Fibroblast of villous mesenchyme (primary cell): ENCODE data around the gene CEACAM8. TPM values are rescaled to one million over a fixed set of nuclear protein-coding genes. Genes with fewer than 3 reads are reported as not detected.

Source experiments
- DNase-seq: peaks from one replicate; pipeline ENCODE4 v3.0.0-alpha.2; 2010; ENCODE audit warnings: low read depth
- H3K4me3 ChIP-seq: 2 replicates; pipeline ENCODE4 v1.5.1; 2011; ENCODE audit warnings: low read depth, mild to moderate bottlenecking, low read length
- total RNA-seq: library from RNA; depleted of rRNA; stranded (reverse); fragments of >200 nt; gene quantifications from 2 replicates; pipeline ENCODE4 v1.2.3, GENCODE V29; 2012
- TF ChIP-seq, protein P1 (sequence below): IDR thresholded peaks from 2 replicates; pipeline ENCODE4 v1.5.1; 2012; ENCODE audit warnings: low read depth, mild to moderate bottlenecking, low read length; ENCODE audit not compliant: insufficient read depth

CEACAM8 gene
- total RNA-seq, 1 donor, result not detected

DNA sequence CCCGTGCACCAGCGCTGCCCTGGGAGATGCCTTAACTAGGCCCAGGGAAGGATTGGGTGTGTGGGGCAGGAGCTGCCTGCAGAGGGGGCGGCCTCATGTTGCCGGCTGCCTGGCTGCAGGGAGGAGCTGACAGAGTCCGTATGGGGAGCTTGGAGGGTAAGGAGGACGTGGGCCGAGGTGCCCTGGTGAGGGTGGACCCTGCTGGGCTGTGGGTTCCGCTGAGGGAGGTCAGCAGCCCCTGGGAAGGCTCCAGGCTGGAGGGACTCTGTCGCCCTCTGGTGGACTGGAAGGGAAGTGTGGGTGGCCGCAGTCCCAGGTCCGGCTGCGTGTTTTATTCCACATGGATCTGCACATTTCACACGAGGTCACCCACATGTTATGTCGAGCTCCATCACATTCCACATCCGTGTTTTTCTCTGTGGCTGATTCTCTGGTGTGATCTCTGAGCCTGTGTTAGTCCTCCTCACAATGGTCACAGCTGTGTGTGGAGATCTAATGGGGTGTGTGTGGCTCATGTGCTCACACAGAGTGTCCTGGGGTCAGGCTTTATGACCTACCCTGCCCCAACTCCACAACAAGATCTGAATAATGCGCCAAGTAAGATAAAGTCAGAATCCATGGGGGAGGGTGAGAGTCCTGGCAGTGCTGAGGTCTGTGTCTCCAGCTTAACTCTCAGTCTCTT lies 1.8 kb upstream of the CEACAM8 start:
- TF ChIP-seq, protein P1, sequence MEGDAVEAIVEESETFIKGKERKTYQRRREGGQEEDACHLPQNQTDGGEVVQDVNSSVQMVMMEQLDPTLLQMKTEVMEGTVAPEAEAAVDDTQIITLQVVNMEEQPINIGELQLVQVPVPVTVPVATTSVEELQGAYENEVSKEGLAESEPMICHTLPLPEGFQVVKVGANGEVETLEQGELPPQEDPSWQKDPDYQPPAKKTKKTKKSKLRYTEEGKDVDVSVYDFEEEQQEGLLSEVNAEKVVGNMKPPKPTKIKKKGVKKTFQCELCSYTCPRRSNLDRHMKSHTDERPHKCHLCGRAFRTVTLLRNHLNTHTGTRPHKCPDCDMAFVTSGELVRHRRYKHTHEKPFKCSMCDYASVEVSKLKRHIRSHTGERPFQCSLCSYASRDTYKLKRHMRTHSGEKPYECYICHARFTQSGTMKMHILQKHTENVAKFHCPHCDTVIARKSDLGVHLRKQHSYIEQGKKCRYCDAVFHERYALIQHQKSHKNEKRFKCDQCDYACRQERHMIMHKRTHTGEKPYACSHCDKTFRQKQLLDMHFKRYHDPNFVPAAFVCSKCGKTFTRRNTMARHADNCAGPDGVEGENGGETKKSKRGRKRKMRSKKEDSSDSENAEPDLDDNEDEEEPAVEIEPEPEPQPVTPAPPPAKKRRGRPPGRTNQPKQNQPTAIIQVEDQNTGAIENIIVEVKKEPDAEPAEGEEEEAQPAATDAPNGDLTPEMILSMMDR, result peak; percentile 91
- DNase-seq, result peak; percentile 6
- H3K4me3 ChIP-seq, result no peak overlapping the region

DNA sequence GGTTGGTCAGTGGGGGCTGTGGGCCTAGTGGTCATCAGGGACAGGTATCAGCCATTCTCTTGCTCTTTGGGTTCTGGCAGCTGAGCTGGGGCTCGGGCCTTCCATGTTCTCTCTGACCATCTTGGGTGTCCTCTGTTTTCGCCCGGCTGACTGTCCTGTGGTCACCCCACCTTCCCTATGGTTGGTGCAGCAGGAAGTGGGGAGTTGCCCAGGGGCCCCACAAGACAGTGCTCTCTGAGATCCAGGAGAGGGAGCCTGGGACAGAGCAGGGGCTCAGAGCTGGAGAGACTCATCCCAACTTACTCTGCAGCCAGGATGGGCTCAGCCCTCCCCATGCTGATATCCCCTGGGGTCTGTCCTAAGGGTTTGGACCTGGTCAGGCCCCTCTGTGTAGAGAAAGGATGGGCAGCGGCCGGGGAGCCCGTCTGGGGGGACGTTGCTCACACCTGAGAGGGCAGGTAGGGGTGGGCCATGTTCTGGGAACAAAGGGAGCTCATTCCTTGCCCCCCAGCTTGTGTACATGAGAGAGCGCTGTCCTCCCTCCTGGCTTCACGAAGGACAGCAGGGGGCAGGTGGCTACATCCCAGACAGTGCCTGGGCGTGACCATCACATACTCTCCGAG lies 937 bp upstream of the CEACAM8 start:
- TF ChIP-seq, protein P1, result no peak
- H3K4me3 ChIP-seq, result no peak overlapping the region
- DNase-seq, result no peak

DNA sequence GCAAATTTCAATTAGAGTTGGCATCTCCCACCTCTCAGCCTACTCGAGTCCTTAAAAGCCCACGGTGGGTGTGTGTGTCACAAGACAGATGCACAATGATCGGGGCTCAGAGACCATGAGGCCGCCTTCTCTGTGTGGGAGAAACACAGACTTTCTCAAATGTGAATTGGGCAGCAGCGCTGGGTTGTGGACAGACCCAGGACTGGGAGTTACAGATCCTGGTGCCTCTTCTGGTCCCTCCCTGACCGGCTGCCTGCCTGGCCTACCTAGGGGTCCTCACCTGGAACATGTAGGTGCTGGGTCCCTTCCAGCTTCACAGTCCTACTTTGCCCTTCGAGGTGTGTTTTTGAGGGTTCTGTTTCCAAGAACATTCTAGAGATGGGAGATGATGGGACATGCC lies 4.9 kb downstream of the CEACAM8 start:
- TF ChIP-seq, protein P1, result no peak
- H3K4me3 ChIP-seq, result no peak overlapping the region
- DNase-seq, result no peak

DNA sequence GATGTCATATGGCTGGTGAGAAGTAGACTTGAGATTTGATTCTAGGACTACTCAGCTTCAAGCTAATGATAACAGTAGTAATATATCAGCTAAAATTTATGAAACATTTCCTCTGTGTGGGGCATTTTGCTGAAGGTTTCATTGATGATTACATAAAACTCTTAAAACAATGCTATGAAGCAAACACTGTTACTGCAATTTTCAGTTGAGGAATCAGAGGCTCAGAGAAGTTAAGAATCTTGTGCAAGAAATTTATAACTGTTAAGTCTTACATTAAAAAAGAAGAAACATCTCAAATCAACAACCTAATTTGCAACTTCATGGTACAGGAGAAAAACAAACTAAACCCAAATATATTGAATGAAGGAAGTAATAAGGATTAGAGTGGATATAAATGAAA lies 10.3 kb downstream of the CEACAM8 start:
- no peak overlapping the region for H3K4me3 ChIP-seq
- DNase-seq, result no peak
- TF ChIP-seq, protein P1, result no peak

DNA sequence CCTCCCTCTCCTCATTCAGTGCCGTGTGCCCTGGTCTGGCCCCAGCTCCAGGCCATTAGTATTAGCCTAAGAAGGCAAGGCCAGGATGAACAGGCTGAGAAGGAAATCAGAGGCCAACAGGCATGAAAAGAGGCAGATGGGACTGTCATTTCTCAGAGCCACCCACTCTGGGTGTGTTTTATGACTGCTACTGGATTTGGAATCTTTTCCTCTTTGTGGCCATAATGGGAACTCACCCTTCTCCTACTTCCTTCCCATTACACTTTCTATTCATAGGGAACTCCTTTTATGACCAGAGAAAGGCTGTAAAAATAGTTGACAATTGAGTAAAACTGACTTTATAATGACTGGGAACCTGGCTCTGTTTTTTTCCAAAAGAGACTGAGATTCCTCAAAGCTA lies 17.7 kb downstream of the CEACAM8 start:
- no peak overlapping the region for H3K4me3 ChIP-seq
- no peak for DNase-seq
- TF ChIP-seq, protein P1, result no peak

DNA sequence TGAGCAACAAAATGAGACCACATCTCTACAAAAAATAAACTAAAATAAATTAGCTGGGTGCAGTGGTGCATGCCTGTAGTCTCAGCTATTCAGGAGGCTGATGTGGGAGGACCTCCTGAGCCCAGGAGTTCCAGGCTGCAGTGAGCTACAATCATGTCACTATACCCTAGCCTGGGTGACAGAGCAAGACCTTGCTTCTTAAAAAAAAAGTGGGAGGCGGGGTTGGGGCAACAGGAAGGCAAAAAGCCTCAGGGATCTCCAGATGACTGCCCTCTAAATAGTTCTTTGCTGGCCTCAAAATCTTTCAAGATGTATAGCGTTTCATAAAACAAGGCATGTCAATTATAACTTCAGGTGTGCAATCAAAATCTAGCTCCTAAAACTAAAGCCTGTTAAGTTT lies 18.5 kb downstream of the CEACAM8 start:
- H3K4me3 ChIP-seq, result no peak overlapping the region
- TF ChIP-seq, protein P1, result no peak
- DNase-seq, result no peak
